Stimulated activated memory B cell treated with anti-CD40 and anti-IgM and Interleukin-4, amounts not matched to agents 10 μg/mL and 1 μg/mL and 100 μg/mL, for 72 hours (primary cell): ENCODE measurements around the gene NOS2.
"Not testable (repeated sequence)": the region's sequence is repeated elsewhere in the genome, so short reads cannot be mapped to it uniquely, and the experiment has no call there.

Experiments
- ATAC-seq: fragments of 150-1000 bp; cut with Tn5 transposase; 2 replicates; pipeline ENCODE4 v1.10.0; 2021
- H3K27ac Mint-ChIP-seq: one replicate; pipeline ENCODE4 v1.8.0; 2022; ENCODE audit warnings: mild to moderate bottlenecking, mixed read lengths
- H3K27me3 Mint-ChIP-seq: one replicate; pipeline ENCODE4 v1.8.0; 2022; ENCODE audit warnings: mixed read lengths
- H3K36me3 Mint-ChIP-seq: one replicate; pipeline ENCODE4 v1.8.0; 2022; ENCODE audit warnings: mixed read lengths
- H3K4me1 Mint-ChIP-seq: one replicate; pipeline ENCODE4 v1.8.0; 2022; ENCODE audit warnings: mixed read lengths
- H3K4me3 Mint-ChIP-seq: one replicate; pipeline ENCODE4 v1.8.0; 2022; ENCODE audit warnings: mild to moderate bottlenecking, moderate library complexity, mixed read lengths
- H3K9me3 Mint-ChIP-seq: one replicate; pipeline ENCODE4 v1.8.0; 2022; ENCODE audit warnings: mixed read lengths

NOS2 gene

GRCh38 chr17:27743281-27743885, 56.9 kb downstream of the NOS2 start:
- no peaks in the 10 kb centered on the region for H3K9me3 Mint-ChIP-seq
- H3K4me3 Mint-ChIP-seq: no peak overlapping the region
- no peaks in the 10 kb centered on the region for H3K27me3 Mint-ChIP-seq
- no peaks in the 10 kb centered on the region for H3K36me3 Mint-ChIP-seq
- ATAC-seq: no peak
- H3K27ac Mint-ChIP-seq: no peak overlapping the region
- H3K4me1 Mint-ChIP-seq: peaks cover 6% of the 10 kb centered on the region

- H3K27ac Mint-ChIP-seq: no peak overlapping the region
- no peaks in the 10 kb centered on the region for H3K27me3 Mint-ChIP-seq
- H3K4me1 Mint-ChIP-seq: peaks cover 6% of the 10 kb centered on the region
- no peak overlapping the region for H3K4me3 Mint-ChIP-seq
- H3K9me3 Mint-ChIP-seq: no peaks in the 10 kb centered on the region
- ATAC-seq: no peak
- no peaks in the 10 kb centered on the region for H3K36me3 Mint-ChIP-seq
These were observed 58.3 kb downstream of the NOS2 start for GRCh38 chr17:27741971-27742575.

- H3K4me3 Mint-ChIP-seq: no peak overlapping the region
- H3K36me3 Mint-ChIP-seq: no peaks in the 10 kb centered on the region
- H3K4me1 Mint-ChIP-seq: peaks cover 6% of the 10 kb centered on the region
- peaks cover under 1% of the 10 kb centered on the region for H3K27me3 Mint-ChIP-seq
- ATAC-seq: no peak
- H3K9me3 Mint-ChIP-seq: no peaks in the 10 kb centered on the region
- no peak overlapping the region for H3K27ac Mint-ChIP-seq
These were observed 58.9 kb downstream of the NOS2 start for GRCh38 chr17:27741361-27741861.

- not testable (repeated sequence) for ATAC-seq, H3K27me3 Mint-ChIP-seq, H3K36me3 Mint-ChIP-seq, H3K4me3 Mint-ChIP-seq, H3K9me3 Mint-ChIP-seq, H3K27ac Mint-ChIP-seq, H3K4me1 Mint-ChIP-seq
These were observed 59.8 kb downstream of the NOS2 start for GRCh38 chr17:27740541-27740940.

- H3K4me1 Mint-ChIP-seq: no peaks in the 10 kb centered on the region
- H3K4me3 Mint-ChIP-seq: no peak overlapping the region
- peaks cover 22% of the 10 kb centered on the region for H3K27me3 Mint-ChIP-seq
- no peaks in the 10 kb centered on the region for H3K9me3 Mint-ChIP-seq
- no peak overlapping the region for H3K27ac Mint-ChIP-seq
- H3K36me3 Mint-ChIP-seq: no peaks in the 10 kb centered on the region
- no peak for ATAC-seq
These were observed 66.6 kb downstream of the NOS2 start for GRCh38 chr17:27733773-27734172.

GRCh38 chr17:27732746-27733145, 67.6 kb downstream of the NOS2 start:
- not testable (repeated sequence) for H3K9me3 Mint-ChIP-seq, H3K4me1 Mint-ChIP-seq, ATAC-seq, H3K36me3 Mint-ChIP-seq, H3K4me3 Mint-ChIP-seq, H3K27ac Mint-ChIP-seq
- peaks cover 24% of the 10 kb centered on the region for H3K27me3 Mint-ChIP-seq

- not testable (repeated sequence) for H3K4me3 Mint-ChIP-seq, H3K36me3 Mint-ChIP-seq, H3K4me1 Mint-ChIP-seq, H3K9me3 Mint-ChIP-seq, H3K27ac Mint-ChIP-seq, H3K27me3 Mint-ChIP-seq, ATAC-seq
These were observed 74.3 kb downstream of the NOS2 start for GRCh38 chr17:27725982-27726381.

GRCh38 chr17:27721797-27722196, 78.5 kb downstream of the NOS2 start:
- Mint-ChIP-seq H3K9me3 (no peaks in the 10 kb centered on the region), H3K4me3 (no peak overlapping the region), H3K4me1 (no peaks in the 10 kb centered on the region), H3K36me3 (no peaks in the 10 kb centered on the region), H3K27ac (no peak overlapping the region), H3K27me3 (peaks cover 14% of the 10 kb centered on the region)
- no peak for ATAC-seq
